Measurements from ENCODE around the gene JPT2.

Gene JPT2, protein sequence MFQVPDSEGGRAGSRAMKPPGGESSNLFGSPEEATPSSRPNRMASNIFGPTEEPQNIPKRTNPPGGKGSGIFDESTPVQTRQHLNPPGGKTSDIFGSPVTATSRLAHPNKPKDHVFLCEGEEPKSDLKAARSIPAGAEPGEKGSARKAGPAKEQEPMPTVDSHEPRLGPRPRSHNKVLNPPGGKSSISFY

DNA sequence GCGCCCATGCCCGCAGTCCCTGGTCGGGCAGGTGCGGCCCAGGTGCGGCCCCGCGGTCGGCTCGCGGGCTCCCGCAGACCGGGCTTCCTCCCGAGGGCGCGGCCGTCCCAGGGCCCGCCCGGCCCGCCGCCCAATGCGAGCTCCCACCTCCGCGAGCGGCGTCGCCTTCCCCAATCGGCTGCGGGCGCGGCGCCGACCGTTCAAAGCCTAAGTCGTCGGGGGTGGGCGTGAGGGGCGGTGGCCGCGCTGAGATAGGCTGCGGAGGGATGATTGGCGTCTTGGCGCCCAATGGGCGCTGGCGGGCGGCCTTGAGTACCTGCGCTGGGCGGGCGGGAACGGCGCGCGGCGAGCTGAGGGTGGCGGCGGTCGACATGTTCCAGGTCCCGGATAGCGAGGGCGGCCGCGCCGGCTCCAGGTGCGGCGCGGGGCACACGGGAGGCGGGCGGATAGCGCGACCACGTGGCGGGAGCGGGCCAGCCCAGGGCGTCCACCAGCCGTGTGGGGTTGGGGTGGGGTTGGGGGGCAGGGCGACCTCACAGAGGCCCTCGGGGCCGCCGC, at the start of gene JPT2:
TSS of gene JPT2 (plus strand) at position 338 of the 558 bp plus-strand sequence. CDS start at position 372, 34 bp downstream.
- peak; percentile 98 for DNase-seq (ENCODE audit: low spot score)

DNA sequence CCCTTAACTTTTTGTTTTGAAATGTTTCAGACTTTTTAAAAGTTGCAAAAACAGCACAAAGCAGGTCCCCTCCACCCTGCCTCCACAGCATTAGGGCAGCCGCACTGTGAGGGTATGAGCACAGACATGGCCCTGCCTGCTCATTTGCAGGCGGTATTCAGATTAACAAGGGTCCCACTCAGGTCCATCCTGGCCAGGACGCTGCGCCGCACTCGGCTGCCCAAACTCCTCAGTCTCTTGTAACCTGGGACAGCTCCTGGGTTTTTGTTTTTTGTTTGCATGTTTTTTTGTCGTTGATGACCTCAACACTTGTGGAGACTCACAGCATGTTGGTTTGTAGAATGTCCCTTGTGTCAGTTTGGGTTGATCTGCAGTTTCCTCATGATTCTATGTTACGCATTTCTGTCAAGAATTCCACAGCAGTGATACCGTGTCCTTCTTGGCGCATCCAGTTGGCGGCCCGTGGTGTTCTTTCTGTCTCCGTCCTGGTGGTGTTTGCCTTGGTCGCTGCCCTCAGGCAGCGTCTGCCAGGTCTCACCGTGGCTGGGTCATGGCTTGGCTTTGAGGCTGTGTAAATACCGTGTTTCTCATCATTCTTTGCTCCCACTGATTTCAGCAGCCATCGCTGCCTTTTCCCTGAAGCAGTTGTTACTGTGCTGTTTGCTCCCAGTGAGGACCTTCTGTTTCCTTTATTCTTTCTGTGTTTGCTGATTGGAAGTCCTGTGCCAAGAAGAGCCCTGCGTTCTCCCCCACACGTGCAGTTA, 47.4 kb upstream of the JPT2 start:
- DNase-seq (ENCODE audit: low spot score): no peak

DNA sequence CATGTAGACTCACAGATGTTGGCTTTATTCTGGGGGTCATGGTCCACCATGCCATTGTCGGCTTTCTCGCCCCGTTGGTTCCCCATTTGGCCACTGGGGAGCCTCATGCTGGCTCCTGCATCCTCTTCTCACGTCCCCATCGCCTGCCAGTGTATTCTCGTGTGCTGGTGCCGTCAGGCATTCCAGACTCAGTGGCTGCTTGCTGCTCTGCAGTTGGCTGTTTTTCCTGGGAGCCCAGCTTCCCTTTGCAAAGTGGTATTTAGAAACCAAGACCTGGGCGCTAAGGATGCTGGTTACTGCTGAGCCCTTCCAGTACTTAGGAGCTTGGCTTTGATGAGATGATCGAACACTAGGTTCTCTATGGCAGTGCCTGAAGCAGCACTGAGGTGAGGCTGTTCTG, 46.8 kb upstream of the JPT2 start:
- DNase-seq (ENCODE audit: low spot score): no peak

DNA sequence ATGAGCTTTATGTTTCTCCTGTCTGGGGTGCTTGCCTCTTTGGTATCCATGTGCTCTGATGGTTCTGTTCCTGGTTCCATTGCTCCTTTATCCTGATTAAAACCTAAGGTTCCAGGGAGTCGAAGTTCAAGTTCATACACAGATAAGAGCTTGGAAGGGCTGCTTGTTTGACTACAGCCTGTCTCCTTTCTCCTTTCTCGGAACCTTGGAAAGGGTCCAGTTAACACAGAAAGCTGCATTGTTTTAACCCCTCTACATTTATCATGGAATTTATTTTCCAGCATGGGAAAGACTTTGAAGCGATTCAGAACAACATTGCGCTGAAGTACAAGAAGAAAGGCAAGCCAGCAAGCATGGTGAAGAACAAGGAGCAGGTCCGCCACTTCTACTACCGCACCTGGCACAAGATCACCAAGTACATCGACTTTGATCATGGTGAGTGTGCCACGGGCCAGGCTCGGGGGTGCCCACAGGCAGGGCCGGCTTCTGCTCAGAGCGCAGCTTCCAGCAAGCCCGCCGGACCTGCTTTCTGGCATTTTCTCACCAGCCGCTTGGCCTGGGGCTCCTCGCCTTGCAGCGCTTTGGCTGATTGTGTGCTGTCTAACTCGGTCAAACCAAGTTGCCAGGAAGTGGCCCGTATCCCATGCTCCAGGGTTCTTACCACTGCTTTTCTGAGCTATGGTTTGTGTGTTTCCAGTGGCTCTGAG, 46.0 kb upstream of the JPT2 start:
- no peak for DNase-seq (ENCODE audit: low spot score)

DNA sequence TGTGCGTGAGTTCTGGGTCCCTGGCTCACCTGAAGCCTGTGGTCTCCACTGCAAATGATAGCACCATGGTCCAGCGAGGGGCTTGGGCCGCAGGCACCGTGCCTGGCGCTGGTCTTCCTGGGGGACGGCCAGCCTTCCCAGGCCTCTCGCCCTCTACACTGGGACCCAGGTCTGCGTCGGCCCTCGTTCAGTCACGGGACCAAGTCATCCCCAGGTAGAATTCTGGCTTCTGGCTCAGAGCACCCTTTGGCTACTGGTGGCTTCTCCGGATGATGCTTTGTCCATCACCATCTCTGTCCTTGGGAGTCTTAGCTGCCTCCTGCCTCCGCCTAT, 45.5 kb upstream of the JPT2 start:
- no peak for DNase-seq (ENCODE audit: low spot score)

DNA sequence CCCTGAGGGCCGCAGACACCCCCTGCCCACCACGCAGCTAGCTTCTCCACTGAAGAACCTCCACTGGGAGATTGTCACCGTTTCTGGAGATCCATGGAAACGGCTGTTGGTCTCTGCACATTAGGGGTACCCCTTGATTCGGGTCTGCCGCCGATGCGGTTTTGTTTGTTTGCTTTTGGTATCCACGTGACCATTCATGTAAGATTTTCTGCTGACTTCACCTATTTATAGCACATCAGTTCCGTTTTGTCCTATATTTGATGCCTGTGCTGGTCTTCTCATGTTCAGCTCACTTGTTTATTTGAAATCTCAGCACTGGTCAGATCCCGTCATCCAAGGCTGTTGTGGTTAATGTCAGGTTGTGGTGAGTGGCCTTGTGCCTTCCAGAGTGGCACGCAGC, 44.8 kb upstream of the JPT2 start:
- DNase-seq (ENCODE audit: low spot score): no peak

DNA sequence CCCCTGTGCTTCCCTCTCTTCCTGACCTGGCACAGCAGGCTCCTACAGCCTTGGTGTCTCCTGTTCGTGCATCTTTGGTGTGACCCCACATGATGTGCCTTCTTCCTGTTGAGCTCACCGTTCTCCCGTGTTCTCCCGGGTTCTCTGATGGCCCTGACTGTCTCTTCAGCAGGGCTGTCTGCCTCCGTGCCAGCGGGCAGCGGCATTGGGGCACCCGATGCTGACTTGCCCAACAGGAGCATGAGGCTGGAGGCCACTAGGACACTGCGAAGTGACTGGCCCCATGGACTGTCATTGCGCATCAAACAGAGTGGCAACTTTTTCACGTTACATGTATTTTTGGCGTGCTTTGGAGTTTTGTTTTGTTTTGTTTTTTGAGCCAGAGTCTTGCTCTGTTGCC, 43.5 kb upstream of the JPT2 start:
- no peak for DNase-seq (ENCODE audit: low spot score)

DNA sequence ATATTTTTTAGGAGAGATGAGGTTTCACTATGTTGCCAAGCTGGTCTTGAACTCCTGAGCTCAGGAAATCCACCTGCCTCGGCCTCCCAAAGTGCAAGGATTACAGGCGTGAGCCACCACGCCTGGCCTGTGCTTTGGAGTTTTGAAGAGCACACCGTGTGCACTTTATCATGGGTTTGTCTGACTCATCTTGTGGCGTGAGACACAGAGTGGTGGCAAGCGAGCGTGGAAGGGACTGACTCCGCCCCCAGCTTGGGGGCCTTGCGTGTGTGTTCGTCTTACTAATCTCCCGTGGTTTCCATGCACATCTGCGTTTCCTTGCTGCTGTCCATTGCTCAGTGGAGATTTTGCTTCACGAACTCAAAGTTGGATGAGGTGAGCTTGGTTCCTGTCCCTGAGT, 43.0 kb upstream of the JPT2 start:
- DNase-seq (ENCODE audit: low spot score): no peak

DNA sequence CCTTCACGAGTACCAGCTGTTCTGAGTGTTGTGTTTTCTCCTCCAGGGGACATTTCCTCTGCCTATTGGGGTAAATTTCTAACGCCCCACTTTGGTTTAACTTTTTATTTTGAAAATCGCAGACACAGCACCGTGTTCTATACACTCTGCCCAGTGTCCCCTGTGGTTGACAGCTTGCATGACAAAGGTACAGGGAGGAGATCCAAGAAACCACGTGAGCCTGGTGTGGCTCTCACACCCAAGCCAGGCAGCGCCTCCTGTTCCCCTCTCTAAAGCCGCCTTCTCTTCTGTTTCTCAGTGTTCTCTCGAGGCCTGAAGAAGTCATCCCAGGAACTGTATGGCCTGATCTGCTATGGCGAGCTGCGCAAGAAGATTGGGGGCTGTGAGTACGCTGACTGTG, 40.6 kb upstream of the JPT2 start:
- no peak for DNase-seq (ENCODE audit: low spot score)

DNA sequence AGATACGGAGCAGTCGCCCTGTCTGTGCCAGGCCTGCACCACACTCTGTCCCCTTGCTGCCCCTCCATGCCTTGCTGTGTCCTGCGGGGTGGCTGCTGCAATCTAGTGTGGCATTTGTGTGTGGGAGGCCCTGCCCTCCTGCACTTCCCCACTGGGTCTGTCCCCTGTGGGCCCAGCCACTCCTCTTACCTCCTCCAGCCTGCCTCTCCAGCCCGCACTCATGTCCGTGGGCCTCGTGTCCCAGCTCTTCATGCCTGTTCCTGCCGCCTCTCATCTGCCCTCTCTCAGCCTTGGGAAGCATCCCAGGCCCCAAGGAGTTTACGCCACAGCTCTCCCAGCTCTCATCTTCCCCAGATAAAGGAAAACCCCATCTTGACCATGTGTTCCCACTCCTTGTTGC, 39.3 kb upstream of the JPT2 start:
- no peak for DNase-seq (ENCODE audit: low spot score)

DNA sequence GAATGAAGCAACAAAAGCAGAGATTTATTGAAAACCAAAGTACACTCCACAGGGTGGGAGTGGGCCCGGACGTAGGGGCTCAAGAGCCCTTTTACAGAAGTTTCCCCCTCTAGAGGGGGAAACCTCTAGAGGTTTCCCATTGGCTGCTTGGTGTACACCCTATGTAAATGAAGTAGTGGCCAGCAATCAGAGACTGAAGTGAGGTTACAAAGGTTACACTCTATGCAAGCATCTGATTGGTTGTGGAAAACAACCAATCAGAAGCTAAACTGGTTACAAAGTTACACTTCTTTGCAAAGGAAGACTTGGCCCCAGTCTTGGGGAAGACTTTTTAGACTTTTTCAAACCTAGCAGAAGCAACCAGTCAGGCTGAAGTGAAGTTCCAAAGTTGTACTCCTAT, 38.8 kb upstream of the JPT2 start:
- DNase-seq (ENCODE audit: low spot score): no peak

DNA sequence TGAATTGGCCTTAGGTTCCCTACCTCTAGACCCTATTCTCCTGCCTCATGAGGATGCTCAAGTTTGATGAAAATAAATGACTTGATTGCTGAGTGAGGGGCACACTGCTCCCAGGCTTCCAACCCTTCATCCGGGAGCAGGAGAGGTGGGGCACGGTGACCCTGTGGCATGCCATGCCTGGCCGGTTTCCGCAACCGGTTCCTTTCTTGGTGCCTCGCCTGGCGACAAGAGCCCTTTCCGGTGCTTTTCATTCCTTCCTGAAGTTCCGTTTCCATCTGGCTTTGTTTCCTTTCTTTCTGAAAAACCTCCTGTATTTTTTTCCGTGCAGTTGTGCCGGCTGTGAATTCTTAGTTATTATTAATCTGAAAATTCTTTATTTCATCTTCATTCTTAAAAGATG, 38.2 kb upstream of the JPT2 start:
- no peak for DNase-seq (ENCODE audit: low spot score)

DNA sequence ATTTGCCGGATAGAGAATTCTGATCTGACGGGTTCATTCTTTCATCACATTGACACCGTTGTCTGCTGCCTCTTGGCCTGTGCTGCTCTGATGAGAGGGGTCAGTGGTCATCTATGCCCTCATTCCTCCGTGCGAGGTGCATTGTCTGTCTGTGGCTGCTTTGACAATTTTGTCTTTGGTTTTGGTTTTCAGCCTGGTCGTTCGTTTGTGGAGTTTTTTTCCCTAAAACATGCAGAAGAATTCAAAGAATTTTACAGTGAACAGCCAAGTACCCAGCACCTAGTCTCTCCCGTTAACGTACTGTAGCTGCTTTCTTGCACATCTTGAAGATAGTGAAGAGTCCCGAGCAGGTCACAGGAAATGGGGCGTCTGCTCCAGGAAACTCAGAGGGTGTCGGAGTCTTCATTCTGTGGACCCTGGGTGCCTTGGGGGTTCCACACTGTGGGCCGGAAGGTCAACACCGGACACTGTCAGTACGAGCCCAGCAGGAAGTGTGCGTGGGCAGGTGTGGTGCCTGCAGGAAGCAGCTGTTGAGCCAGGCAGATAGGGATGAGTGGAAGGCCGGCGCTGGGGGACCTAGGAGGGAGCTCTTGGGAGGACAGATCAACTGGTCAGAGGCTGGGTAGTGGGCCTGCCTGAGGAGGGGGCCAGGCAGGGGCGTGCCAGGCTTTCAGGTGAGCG, 37.7 kb upstream of the JPT2 start:
- no peak for DNase-seq (ENCODE audit: low spot score)

DNA sequence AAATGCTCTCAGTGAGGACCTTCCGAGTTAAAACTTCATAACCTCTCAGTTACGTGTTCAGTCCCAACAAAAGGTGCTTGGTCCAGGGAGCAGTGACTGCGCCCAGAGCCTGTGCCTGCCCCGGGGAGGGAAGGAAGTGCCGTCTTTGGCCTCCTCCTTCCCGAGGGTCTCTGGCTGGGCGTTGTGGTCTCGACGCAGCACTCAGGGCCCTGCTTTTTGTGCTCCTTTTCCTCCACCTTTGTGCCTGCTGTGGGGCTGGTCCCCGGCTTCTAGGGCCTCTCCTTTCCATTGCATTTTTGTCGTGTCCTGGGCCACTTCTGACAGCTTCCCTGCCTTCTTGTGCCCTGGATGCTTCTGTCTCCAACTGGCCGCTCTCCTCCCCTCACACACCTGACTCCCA, 36.8 kb upstream of the JPT2 start:
- no peak for DNase-seq (ENCODE audit: low spot score)

DNA sequence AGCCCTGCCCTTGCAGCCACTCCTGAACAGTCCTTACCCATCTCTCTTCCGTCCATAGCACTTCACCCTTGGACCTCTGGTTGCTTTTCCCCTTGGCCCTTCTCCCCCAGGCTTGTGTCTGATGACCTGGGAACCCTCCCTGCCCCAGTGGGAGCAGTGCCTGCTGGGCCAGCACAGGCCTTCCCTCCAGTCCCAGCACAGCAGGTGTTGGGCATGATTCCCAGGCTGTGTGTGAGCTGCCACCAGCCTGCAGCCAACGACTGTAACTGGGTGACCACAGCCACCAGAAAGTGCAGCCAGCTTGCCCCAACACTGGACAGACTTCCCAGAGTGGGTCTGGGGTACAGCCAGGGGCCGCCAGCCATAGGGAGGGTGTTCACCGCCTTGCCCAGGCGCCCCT, 35.9 kb upstream of the JPT2 start:
- no peak for DNase-seq (ENCODE audit: low spot score)

DNA sequence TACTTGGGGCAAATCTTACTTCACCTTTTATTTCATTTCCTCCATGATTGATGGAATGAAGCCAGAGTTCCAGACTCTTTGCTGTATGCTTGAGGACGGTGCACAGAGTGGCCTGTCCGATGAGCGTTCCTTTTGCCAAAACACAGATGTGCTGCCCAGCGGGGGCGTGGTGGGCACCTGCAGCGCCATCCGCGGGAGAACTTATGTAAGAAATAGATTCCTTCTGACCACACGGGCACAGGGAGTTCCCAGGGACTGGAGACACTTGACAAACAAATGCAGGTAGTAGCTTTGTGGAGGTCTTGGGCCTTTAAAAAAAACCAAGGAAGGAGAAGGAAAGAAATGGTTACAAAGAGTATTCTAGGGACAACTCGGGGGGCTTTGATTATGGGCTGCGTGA, 35.3 kb upstream of the JPT2 start:
- DNase-seq (ENCODE audit: low spot score): no peak

DNA sequence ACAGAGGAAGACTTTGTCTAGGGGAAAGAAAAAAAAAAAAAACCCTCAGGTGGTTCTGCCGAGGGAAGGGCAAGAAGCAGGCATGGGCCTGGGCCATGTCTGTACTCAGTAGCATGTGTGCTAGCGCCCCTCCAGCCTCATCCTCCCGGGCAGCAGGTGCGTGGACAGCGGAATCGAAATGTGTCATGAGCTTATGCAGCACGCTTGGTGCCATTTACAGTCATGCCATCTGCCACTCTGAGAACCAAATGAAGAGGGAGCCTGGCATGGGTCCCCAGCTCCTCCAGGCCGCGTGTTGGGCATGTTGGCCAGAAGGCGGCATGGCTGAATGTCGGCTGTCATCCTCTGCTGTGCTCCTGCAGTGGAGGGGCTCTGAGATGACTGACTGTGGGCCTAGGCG, 34.6 kb upstream of the JPT2 start:
- no peak for DNase-seq (ENCODE audit: low spot score)

DNA sequence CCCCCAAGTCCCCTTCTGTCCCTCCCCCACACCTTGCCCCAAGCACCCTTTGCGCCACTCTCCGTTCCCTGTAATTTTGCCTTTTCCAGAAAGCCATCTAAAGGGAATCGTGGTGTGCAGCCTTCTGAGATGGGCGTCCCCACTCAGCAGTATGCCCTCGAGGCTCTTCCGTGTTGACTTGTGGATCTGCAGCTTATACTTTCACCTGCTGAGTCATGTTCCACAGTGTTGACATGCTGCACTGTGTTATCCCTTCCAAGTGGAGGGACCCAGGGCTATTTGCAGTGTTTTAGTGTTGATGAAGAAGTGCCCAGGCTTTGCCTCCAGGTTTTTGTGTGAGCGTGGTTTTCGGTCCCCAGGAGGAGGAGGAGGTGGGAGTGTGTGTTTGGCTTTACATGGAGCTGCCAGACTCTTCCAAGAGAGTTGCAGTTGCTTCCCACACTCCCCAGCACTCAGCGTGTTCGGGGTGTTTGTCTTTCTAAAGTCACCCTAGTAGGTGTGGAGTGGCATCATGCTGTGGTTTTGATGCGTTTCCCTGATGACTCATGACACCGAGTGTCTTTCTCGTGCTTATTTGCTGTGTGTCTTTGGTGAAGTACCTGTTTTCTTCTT, 32.1 kb upstream of the JPT2 start:
- peak; percentile 21 for DNase-seq (ENCODE audit: low spot score)

DNA sequence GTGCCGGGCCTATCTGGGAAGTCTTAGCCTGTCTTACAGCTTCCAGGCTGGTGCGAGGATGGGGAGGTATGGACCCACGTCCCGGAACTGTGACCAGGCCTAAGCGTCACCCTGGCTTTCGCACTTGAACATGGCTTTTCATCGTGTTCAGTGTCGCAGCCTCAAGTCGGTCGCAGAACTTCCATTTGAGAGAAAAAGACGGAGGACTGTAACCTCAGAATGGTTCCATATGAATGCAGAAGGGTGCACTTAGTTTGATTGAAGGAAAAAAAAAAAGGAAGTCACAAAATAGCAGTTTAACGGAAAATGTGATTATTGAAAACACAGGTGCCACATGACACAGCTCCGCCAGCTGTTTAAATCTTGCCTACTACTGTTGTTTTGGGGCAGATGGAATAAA, 30.2 kb upstream of the JPT2 start:
- DNase-seq (ENCODE audit: low spot score): no peak

DNA sequence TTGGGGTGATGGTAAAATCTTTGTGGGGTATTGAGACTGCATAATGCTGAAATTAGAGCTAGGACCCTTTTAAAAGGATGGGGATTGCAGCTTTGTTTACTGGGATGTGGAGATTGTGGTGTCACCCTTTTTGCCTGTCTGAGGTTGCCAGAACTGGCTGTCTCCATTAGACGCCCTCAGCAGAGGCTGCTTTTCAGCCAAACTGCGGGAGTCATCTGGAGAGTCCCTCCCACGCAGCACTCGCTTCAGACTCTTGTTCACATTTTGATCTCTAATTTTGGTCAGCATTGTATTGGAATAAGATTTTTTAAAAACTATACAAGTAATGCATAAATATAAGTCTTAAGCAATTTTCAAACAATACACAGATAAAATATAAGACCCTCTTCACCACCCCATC, 27.9 kb upstream of the JPT2 start:
- no peak for DNase-seq (ENCODE audit: low spot score)

DNA sequence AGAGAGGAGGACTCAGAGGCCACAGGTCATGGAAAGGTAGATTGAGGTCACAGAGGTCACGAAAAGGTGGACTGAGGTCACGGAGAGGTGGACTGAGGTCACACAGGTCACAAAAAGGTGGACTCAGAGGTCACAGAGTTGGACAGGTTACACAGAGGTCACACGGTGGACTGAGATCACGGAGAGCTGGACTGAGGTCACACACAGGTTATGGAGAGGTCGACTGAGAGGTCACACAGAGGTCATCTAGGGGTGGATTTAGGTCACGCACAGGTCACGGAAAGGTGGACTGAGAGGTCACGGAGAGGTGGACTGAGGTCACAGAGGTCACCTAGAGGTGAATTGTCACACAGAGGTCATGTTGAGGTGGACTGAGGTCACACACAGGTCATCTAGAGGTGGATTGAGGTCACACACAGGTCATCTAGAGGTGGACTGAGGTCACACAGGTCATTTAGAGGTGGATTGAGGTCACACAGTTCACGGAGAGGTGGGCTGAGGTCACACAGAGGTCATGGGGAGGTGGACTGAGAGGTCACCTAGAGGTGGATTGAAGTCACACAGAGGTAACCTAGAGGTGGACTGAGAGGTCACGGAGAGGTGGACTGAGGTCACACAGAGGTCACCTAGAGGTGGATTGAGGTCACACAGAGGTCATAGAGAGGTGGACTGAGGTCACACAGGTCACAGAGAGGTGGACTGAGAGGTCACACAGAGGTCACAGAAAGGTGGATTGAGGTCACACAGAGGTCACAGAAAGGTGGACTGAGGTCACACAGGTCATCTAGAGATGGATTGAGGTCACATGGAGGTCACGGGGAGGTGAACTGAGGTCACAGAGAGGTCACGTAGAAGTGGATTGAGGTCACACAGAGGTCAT, 26.7 kb upstream of the JPT2 start:
- DNase-seq (ENCODE audit: low spot score): no peak

Measured in AG08395 (cell line).